ENCODE results near the gene STRN4. TPM values are rescaled to one million over a fixed set of nuclear protein-coding genes. Genes with fewer than 3 reads are reported as not detected.
A peak's percentile ranks its signal among the peaks of the same experiment; 100 is the strongest.

The STRN4 gene
- total RNA-seq, result 52.7 TPM
- long read RNA-seq, transcript STRN4-201 (18 exons, 3,210 nt), result minor isoform, 36 of 203 reads
- long read RNA-seq, transcript STRN4-202 (18 exons, 3,628 nt), result major isoform, 93 of 203 reads
- long read RNA-seq, partial matches to known transcripts, result 49 of 203 reads
- long read RNA-seq, other reads (novel, unspliced or antisense), result 23 of 203 reads

- peak; percentile 55 for DNase-seq
- no peaks in the 10 kb centered on the region for H3K9me3 ChIP-seq (replicated peaks)
- H3K27me3 ChIP-seq (ENCODE audit: low read depth), result no peaks in the 10 kb centered on the region
- peaks cover 55% of the 10 kb centered on the region for H3K4me1 ChIP-seq
- no peak for TF ChIP-seq CTCF (IDR thresholded peaks at IDR 0.05; ENCODE audit: borderline replicate concordance)
- H3K36me3 ChIP-seq, result peaks cover 14% of the 10 kb centered on the region
- H3K4me3 ChIP-seq, result peak within 1 kb of the TSS; percentile 98
- intact Hi-C loops (cut with micrococcal nuclease), result no loop called here
- H3K27ac ChIP-seq (replicated peaks), result peak within 1 kb of the TSS; percentile 91
Observed at GRCh38 chr19:46746281-46747057, at the start of gene STRN4. STRN4 (minus strand) TSS chr19:46746450; CDS start chr19:46746430, 20 bp downstream.

- intact Hi-C loops (cut with micrococcal nuclease), result no loop called here
- Histone ChIP-seq H3K27ac (replicated peaks) (no peak overlapping the region), H3K4me1 (peaks cover 21% of the 10 kb centered on the region), H3K9me3 (replicated peaks) (no peaks in the 10 kb centered on the region), H3K36me3 (no peaks in the 10 kb centered on the region), H3K27me3 (ENCODE audit: low read depth) (peaks cover 6% of the 10 kb centered on the region), H3K4me3 (no peak overlapping the region)
- no peak for DNase-seq
- no peak for TF ChIP-seq CTCF (IDR thresholded peaks at IDR 0.05; ENCODE audit: borderline replicate concordance)
Observed at GRCh38 chr19:46791944-46792343, 45.7 kb upstream of the STRN4 start.

- H3K9me3 ChIP-seq (replicated peaks), result no peaks in the 10 kb centered on the region
- DNase-seq, result no peak
- peaks cover 46% of the 10 kb centered on the region for H3K4me1 ChIP-seq
- H3K36me3 ChIP-seq, result no peaks in the 10 kb centered on the region
- H3K4me3 ChIP-seq, result no peak overlapping the region
- intact Hi-C loops (cut with micrococcal nuclease), result no loop called here
- H3K27me3 ChIP-seq (ENCODE audit: low read depth), result peaks cover 6% of the 10 kb centered on the region
- no peak overlapping the region for H3K27ac ChIP-seq (replicated peaks)
- no peak for TF ChIP-seq CTCF (IDR thresholded peaks at IDR 0.05; ENCODE audit: borderline replicate concordance)
Observed at GRCh38 chr19:46789371-46789770, 43.1 kb upstream of the STRN4 start.

- no peak for DNase-seq
- peak overlapping the region; percentile 70 for H3K4me3 ChIP-seq
- TF ChIP-seq CTCF (IDR thresholded peaks at IDR 0.05; ENCODE audit: borderline replicate concordance), result no peak
- H3K9me3 ChIP-seq (replicated peaks), result no peaks in the 10 kb centered on the region
- intact Hi-C loops (cut with micrococcal nuclease), result no loop called here
- no peaks in the 10 kb centered on the region for H3K36me3 ChIP-seq
- peaks cover 6% of the 10 kb centered on the region for H3K27me3 ChIP-seq (ENCODE audit: low read depth)
- H3K4me1 ChIP-seq, result peaks cover 50% of the 10 kb centered on the region
- no peak overlapping the region for H3K27ac ChIP-seq (replicated peaks)
Observed at GRCh38 chr19:46788968-46789338, 42.7 kb upstream of the STRN4 start.

GRCh38 chr19:46788262-46788967 lies 42.2 kb upstream of the STRN4 start, which contains the start of gene SLC1A5:
SLC1A5 (minus strand) TSS chr19:46788594; CDS start chr19:46787965, 629 bp downstream.
- intact Hi-C loops (cut with micrococcal nuclease), result no loop called here
- H3K27me3 ChIP-seq (ENCODE audit: low read depth), result peaks cover 6% of the 10 kb centered on the region
- no peak for TF ChIP-seq CTCF (IDR thresholded peaks at IDR 0.05; ENCODE audit: borderline replicate concordance)
- H3K9me3 ChIP-seq (replicated peaks), result no peaks in the 10 kb centered on the region
- DNase-seq, result peak; percentile 96
- H3K4me1 ChIP-seq, result peaks cover 52% of the 10 kb centered on the region
- H3K27ac ChIP-seq (replicated peaks), result peak within 1 kb of the TSS; percentile 87
- H3K36me3 ChIP-seq, result no peaks in the 10 kb centered on the region
- peak within 1 kb of the TSS; percentile 70 for H3K4me3 ChIP-seq
